Gastroesophageal sphincter (tissue), 3 donors: ENCODE results near the gene GNB5.

ENCODE experiments used
- CTCF ChIP-seq, 4 experiments: fragments of 200-600 bp in 2 of 4; fragments of 450-650 bp in 2 of 4; sonication (generic) in 1 of 4; IDR thresholded peaks; one replicate each; pipeline ENCODE4 v1.5.1; 2017 to 2019; ENCODE audit warnings: antibody characterized with exemption in 4 of 4, mild to moderate bottlenecking in 2 of 4, moderate library complexity in 2 of 4
- POLR2AphosphoS5 ChIP-seq: sonication (generic); formaldehyde crosslinking; IDR thresholded peaks from one replicate; pipeline ENCODE4 v1.6.1; 2017; ENCODE audit warnings: antibody characterized with exemption

- TF ChIP-seq POLR2AphosphoS5 = no peak
- TF ChIP-seq CTCF (IDR thresholded peaks at IDR 0.05) = no peak
Measured at GRCh38 chr15:52236013-52236412, 44.8 kb upstream of the GNB5 start.
